Measurements from ENCODE around the gene STYXL2.

Gene STYXL2

DNA sequence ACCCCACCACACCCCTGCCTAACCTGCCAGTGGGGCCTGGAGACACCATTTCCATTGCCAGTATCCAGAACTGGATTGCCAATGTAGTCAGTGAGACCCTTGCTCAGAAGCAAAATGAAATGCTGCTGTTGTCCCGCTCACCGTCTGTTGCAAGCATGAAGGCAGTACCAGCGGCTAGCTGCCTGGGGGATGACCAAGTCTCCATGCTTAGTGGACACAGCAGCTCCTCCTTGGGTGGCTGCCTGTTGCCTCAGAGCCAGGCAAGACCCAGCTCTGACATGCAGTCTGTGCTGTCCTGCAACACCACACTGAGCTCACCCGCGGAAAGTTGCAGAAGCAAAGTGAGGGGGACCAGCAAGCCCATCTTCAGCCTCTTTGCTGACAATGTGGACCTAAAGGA, 33.4 kb downstream of the STYXL2 start:
- H3K9me3 ChIP-seq = no peaks in the 10 kb centered on the region
- TF ChIP-seq CTCF (IDR thresholded peaks at IDR 0.05) = no peak
- H3K4me3 ChIP-seq (ENCODE audit: low read depth in 1 of 2, low read length in 1 of 2) = no peak overlapping the region
- H3K27ac ChIP-seq = no peak overlapping the region
- peaks cover 35% of the 10 kb centered on the region for H3K27me3 ChIP-seq
- no peaks in the 10 kb centered on the region for H3K4me1 ChIP-seq (ENCODE audit: control insufficient read depth in 1 of 2, insufficient read depth in 1 of 2, low read depth in 1 of 2, low read length in 1 of 2)
- H3K36me3 ChIP-seq = no peaks in the 10 kb centered on the region

DNA sequence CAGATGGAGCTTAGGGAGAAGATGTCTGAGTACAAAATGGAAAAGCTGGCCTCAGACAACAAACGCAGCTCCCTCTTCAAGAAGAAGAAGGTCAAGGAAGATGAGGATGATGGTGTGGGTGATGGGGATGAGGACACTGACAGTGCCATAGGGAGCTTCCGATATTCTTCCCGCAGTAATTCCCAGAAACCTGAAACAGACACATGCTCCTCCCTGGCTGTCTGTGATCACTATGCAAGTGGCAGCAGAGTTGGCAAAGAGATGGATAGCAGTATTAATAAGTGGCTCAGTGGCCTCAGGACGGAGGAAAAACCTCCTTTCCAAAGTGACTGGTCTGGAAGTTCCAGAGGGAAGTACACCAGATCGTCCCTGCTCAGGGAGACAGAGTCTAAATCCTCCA, 33.8 kb downstream of the STYXL2 start:
- Histone ChIP-seq H3K27me3 (peaks cover 35% of the 10 kb centered on the region), H3K4me1 (ENCODE audit: control insufficient read depth in 1 of 2, insufficient read depth in 1 of 2, low read depth in 1 of 2, low read length in 1 of 2) (no peaks in the 10 kb centered on the region), H3K4me3 (ENCODE audit: low read depth in 1 of 2, low read length in 1 of 2) (no peak overlapping the region), H3K36me3 (no peaks in the 10 kb centered on the region), H3K27ac (no peak overlapping the region), H3K9me3 (no peaks in the 10 kb centered on the region)
- TF ChIP-seq CTCF (IDR thresholded peaks at IDR 0.05) = no peak

DNA sequence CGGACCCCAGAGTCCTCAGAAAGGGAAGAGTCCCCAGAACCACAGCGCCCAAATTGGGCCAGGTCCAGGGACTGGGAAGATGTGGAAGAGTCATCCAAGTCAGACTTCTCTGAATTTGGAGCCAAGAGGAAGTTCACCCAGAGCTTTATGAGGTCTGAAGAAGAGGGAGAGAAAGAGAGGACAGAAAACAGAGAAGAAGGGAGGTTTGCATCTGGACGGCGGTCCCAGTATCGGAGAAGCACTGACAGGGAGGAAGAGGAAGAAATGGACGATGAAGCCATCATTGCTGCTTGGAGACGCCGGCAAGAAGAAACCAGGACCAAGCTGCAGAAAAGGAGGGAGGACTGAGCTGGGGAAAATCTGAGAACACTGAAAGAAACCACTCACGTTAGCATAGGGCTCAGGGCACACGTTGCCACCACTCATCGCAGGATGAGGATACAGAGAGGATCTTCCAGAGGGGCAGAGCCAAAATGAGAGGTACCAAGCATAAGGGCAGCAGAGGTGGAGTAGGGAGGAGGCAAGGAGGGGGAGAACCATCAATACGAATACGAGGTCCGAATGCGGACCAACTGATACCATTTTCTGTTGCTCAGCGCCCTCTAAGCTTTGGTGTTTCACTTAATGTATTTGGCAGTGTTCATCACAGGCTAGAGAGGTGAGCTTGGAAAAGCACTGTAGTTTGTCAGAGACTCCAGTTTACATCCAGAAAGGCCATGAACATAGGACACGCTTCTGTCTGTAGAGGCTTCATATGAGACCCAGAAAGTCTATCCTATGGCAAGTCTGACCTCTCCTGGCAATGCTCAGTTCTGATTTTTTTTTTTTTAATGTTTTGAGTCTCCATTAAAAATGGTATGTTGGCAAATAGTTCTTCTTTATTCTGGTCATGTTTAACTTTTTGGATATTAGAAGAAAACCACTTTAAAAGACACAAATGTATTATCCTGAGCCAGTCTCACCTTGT, 34.7 kb downstream of the STYXL2 start:
- H3K27ac ChIP-seq = no peak overlapping the region
- H3K36me3 ChIP-seq = no peaks in the 10 kb centered on the region
- H3K4me3 ChIP-seq (ENCODE audit: low read depth in 1 of 2, low read length in 1 of 2) = no peak overlapping the region
- no peaks in the 10 kb centered on the region for H3K9me3 ChIP-seq
- no peak for TF ChIP-seq CTCF (IDR thresholded peaks at IDR 0.05)
- H3K4me1 ChIP-seq (ENCODE audit: control insufficient read depth in 1 of 2, insufficient read depth in 1 of 2, low read depth in 1 of 2, low read length in 1 of 2) = no peaks in the 10 kb centered on the region
- peaks cover 35% of the 10 kb centered on the region for H3K27me3 ChIP-seq

DNA sequence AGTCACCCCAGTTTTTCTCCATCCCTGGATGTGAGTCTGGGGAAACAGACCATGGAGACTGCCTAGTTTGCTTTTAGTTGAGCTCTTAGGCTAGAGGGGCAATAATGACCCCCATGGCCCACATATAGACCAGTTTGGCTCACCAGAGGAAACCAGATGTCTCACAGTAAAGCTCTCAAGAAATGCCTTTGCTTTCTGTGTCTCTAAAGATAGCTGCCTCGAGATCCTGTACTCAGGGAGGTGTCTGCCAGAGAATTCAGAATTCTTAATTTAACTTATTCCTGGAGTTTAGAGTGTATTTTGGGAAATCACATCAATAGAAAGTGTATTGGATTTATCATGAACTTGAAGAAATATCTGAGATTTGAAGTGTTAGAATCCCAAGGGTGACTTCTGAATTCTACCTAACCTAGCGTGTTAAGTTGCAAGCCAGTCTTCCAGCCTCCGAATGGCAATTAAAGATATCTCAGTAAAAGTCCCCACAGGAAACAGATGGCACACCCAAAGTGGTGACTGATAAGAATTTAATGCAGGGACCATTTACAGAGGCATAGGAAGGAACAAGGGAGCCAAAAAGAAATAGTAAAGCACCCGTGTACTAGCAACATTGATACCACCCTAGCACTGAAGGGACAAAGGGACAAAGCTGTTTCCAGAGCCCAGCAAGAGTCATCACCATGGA, 37.1 kb downstream of the STYXL2 start:
- H3K9me3 ChIP-seq = no peaks in the 10 kb centered on the region
- no peak for TF ChIP-seq CTCF (IDR thresholded peaks at IDR 0.05)
- H3K4me3 ChIP-seq (ENCODE audit: low read depth in 1 of 2, low read length in 1 of 2) = no peak overlapping the region
- no peaks in the 10 kb centered on the region for H3K4me1 ChIP-seq (ENCODE audit: control insufficient read depth in 1 of 2, insufficient read depth in 1 of 2, low read depth in 1 of 2, low read length in 1 of 2)
- H3K36me3 ChIP-seq = no peaks in the 10 kb centered on the region
- H3K27me3 ChIP-seq = peaks cover 39% of the 10 kb centered on the region
- no peak overlapping the region for H3K27ac ChIP-seq

- H3K9me3 ChIP-seq = no peaks in the 10 kb centered on the region
- H3K27ac ChIP-seq = no peak overlapping the region
- H3K36me3 ChIP-seq = no peaks in the 10 kb centered on the region
- H3K27me3 ChIP-seq = peaks cover 42% of the 10 kb centered on the region
- H3K4me1 ChIP-seq (ENCODE audit: control insufficient read depth in 1 of 2, insufficient read depth in 1 of 2, low read depth in 1 of 2, low read length in 1 of 2) = no peaks in the 10 kb centered on the region
- H3K4me3 ChIP-seq (ENCODE audit: low read depth in 1 of 2, low read length in 1 of 2) = no peak overlapping the region
- no peak for TF ChIP-seq CTCF (IDR thresholded peaks at IDR 0.05)
These were observed 38.6 kb downstream of the STYXL2 start for GRCh38 chr1:167132301-167133010.

All from neutrophil (primary cell).